Nephron progenitor cell (in vitro differentiated cells): ENCODE results near the gene SERINC2.

Experiments
- DNase-seq: peaks from one replicate; pipeline ENCODE4 v3.0.0; 2021
- H3K27ac Mint-ChIP-seq: 2 replicates; pipeline ENCODE4 v1.8.0; 2021; ENCODE audit warnings: mild to moderate bottlenecking, moderate library complexity, mixed read lengths
- H3K27me3 Mint-ChIP-seq: 2 replicates; pipeline ENCODE4 v1.8.0; 2021; ENCODE audit warnings: mild to moderate bottlenecking, low read depth, mixed read lengths; ENCODE audit not compliant: poor library complexity
- H3K36me3 Mint-ChIP-seq: 2 replicates; pipeline ENCODE4 v1.8.0; 2021; ENCODE audit warnings: low read depth, mixed read lengths
- H3K4me1 Mint-ChIP-seq: 2 replicates; pipeline ENCODE4 v1.8.0; 2021; ENCODE audit warnings: mixed read lengths
- H3K4me3 Mint-ChIP-seq: 2 replicates; pipeline ENCODE4 v1.8.0; 2021; ENCODE audit warnings: mild to moderate bottlenecking, moderate library complexity, mixed read lengths
- H3K9me3 Mint-ChIP-seq: 2 replicates; pipeline ENCODE4 v1.8.0; 2021; ENCODE audit warnings: mild to moderate bottlenecking, moderate library complexity, mixed read lengths
- TF ChIP-seq, protein P1 (sequence below): fragments of 200-600 bp; sonication (generic); IDR thresholded peaks from 2 replicates; pipeline ENCODE4 v1.5.0; 2021; ENCODE audit warnings: antibody characterized with exemption

SERINC2 gene

DNA sequence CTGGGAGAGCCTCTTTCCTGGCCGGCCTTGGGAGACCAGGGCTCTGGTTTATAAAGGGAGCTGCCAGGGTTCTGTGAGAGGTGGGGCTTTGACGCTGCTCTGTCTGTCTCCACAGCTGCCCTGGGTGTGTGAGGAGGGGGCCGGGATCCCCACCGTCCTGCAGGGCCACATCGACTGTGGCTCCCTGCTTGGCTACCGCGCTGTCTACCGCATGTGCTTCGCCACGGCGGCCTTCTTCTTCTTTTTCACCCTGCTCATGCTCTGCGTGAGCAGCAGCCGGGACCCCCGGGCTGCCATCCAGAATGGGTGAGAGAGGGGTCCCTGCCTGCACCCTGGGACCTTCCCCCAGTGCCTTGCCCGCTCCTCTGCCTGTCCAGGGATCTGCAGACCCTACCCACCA is 11.6 kb downstream of the SERINC2 start:
- H3K27me3 Mint-ChIP-seq: peaks cover 10% of the 10 kb centered on the region
- H3K9me3 Mint-ChIP-seq: no peaks in the 10 kb centered on the region
- H3K36me3 Mint-ChIP-seq: no peaks in the 10 kb centered on the region
- H3K27ac Mint-ChIP-seq: no peak overlapping the region
- no peak overlapping the region for H3K4me3 Mint-ChIP-seq
- DNase-seq: no peak
- H3K4me1 Mint-ChIP-seq: peaks cover 25% of the 10 kb centered on the region
- TF ChIP-seq, protein P1, sequence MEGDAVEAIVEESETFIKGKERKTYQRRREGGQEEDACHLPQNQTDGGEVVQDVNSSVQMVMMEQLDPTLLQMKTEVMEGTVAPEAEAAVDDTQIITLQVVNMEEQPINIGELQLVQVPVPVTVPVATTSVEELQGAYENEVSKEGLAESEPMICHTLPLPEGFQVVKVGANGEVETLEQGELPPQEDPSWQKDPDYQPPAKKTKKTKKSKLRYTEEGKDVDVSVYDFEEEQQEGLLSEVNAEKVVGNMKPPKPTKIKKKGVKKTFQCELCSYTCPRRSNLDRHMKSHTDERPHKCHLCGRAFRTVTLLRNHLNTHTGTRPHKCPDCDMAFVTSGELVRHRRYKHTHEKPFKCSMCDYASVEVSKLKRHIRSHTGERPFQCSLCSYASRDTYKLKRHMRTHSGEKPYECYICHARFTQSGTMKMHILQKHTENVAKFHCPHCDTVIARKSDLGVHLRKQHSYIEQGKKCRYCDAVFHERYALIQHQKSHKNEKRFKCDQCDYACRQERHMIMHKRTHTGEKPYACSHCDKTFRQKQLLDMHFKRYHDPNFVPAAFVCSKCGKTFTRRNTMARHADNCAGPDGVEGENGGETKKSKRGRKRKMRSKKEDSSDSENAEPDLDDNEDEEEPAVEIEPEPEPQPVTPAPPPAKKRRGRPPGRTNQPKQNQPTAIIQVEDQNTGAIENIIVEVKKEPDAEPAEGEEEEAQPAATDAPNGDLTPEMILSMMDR: no peak

GRCh38 chr1:31425301-31426081 is 12.5 kb downstream of the SERINC2 start:
- H3K9me3 Mint-ChIP-seq: no peaks in the 10 kb centered on the region
- H3K4me3 Mint-ChIP-seq: no peak overlapping the region
- no peaks in the 10 kb centered on the region for H3K36me3 Mint-ChIP-seq
- no peak for DNase-seq
- H3K27me3 Mint-ChIP-seq: peaks cover 10% of the 10 kb centered on the region
- H3K4me1 Mint-ChIP-seq: peaks cover 25% of the 10 kb centered on the region
- peak overlapping the region; percentile 54 for H3K27ac Mint-ChIP-seq
- TF ChIP-seq, protein P1: no peak

DNA sequence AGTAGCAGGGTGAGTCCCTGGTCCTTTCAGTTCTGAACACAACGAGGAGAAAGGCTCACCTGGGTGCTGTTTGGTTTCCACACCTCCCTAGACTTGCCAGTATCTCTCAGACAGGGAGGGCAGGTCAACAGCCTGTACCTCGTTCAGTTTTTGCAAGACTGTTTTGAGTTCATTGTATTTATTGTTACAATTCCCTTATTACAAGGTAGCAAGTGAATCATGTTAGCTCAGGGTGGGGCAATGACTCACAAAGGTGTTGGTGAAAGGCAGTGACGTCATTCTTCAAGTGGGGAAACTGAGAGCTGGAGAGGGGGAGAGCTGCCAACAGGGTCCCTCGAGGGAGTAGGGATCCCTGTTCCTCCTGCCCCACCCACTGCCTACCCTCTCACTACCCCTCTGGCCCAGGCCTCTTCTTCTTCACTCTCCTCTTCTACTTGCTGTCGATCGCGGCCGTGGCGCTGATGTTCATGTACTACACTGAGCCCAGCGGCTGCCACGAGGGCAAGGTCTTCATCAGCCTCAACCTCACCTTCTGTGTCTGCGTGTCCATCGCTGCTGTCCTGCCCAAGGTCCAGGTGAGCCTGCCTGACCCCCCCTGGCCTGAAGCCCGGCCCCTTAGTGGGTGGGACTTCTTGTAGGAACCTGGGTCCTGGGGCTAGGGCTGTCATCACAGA is 13.4 kb downstream of the SERINC2 start:
- H3K9me3 Mint-ChIP-seq: no peaks in the 10 kb centered on the region
- no peaks in the 10 kb centered on the region for H3K36me3 Mint-ChIP-seq
- TF ChIP-seq, protein P1: no peak
- no peak overlapping the region for H3K27ac Mint-ChIP-seq
- H3K4me1 Mint-ChIP-seq: peaks cover 27% of the 10 kb centered on the region
- DNase-seq: no peak
- H3K4me3 Mint-ChIP-seq: no peak overlapping the region
- H3K27me3 Mint-ChIP-seq: peaks cover 7% of the 10 kb centered on the region

- no peak overlapping the region for H3K27ac Mint-ChIP-seq
- H3K9me3 Mint-ChIP-seq: no peaks in the 10 kb centered on the region
- H3K4me1 Mint-ChIP-seq: peaks cover 24% of the 10 kb centered on the region
- H3K4me3 Mint-ChIP-seq: no peak overlapping the region
- DNase-seq: no peak
- peaks cover 6% of the 10 kb centered on the region for H3K27me3 Mint-ChIP-seq
- no peaks in the 10 kb centered on the region for H3K36me3 Mint-ChIP-seq
- TF ChIP-seq, protein P1: no peak
Measured at GRCh38 chr1:31427322-31427721, 14.3 kb downstream of the SERINC2 start.

- H3K4me3 Mint-ChIP-seq: no peak overlapping the region
Measured at GRCh38 chr1:31428436-31429221, 15.6 kb downstream of the SERINC2 start.

More at GRCh38 chr1:31428436-31429221, 15.6 kb downstream of the SERINC2 start:
- H3K27me3 Mint-ChIP-seq: no peaks in the 10 kb centered on the region
- DNase-seq: no peak
- peaks cover 16% of the 10 kb centered on the region for H3K4me1 Mint-ChIP-seq
- no peaks in the 10 kb centered on the region for H3K9me3 Mint-ChIP-seq
- peaks cover 5% of the 10 kb centered on the region for H3K36me3 Mint-ChIP-seq
- TF ChIP-seq, protein P1: no peak
- H3K27ac Mint-ChIP-seq: no peak overlapping the region
